GM23248 (cell line): Measurements from ENCODE around the gene KIAA1671. TPM values are rescaled to one million over a fixed set of nuclear protein-coding genes. Genes with fewer than 3 reads are reported as not detected.

ENCODE experiments used
- DNase-seq: peaks from one replicate; pipeline ENCODE4 v3.0.0-alpha.2; 2015
- H2AFZ ChIP-seq: fragments of 200-600 bp; sonication (generic); 2 replicates; pipeline ENCODE4 v1.6.1; 2016; ENCODE audit warnings: antibody characterized with exemption
- H3F3A ChIP-seq: fragments of 200-600 bp; sonication (generic); 2 replicates; pipeline ENCODE4 v1.6.1; 2016; ENCODE audit warnings: mild to moderate bottlenecking, antibody characterized with exemption, mixed run types; ENCODE audit not compliant: insufficient read depth
- H3K27ac ChIP-seq: fragments of 200-600 bp; sonication (generic); 2 replicates; pipeline ENCODE4 v1.5.1; 2016; ENCODE audit warnings: mild to moderate bottlenecking
- H3K27me3 ChIP-seq: fragments of 200-600 bp; sonication (generic); replicated peaks from 2 replicates; pipeline ENCODE4 v1.6.1; 2016; ENCODE audit warnings: mild to moderate bottlenecking; ENCODE audit not compliant: insufficient read depth
- H3K36me3 ChIP-seq: fragments of 200-600 bp; sonication (generic); 2 replicates; pipeline ENCODE4 v1.6.1; 2016; ENCODE audit warnings: low read depth, mild to moderate bottlenecking
- H3K4me1 ChIP-seq: fragments of 200-600 bp; sonication (generic); 2 replicates; pipeline ENCODE4 v1.6.1; 2016; ENCODE audit warnings: mild to moderate bottlenecking; ENCODE audit not compliant: insufficient read depth
- H3K4me2 ChIP-seq: fragments of 200-600 bp; sonication (generic); one replicate; pipeline ENCODE4 v1.6.1; 2016; ENCODE audit warnings: mild to moderate bottlenecking; ENCODE audit not compliant: unreplicated experiment
- H3K4me3 ChIP-seq: fragments of 200-600 bp; sonication (generic); 2 replicates; pipeline ENCODE4 v1.5.1; 2016; ENCODE audit warnings: mild to moderate bottlenecking
- H3K79me2 ChIP-seq: fragments of 200-600 bp; sonication (generic); 2 replicates; pipeline ENCODE4 v1.6.1; 2016; ENCODE audit warnings: mild to moderate bottlenecking; ENCODE audit not compliant: insufficient read depth
- H3K9ac ChIP-seq: fragments of 200-600 bp; sonication (generic); 2 replicates; pipeline ENCODE4 v1.6.1; 2016; ENCODE audit warnings: mild to moderate bottlenecking
- H3K9me2 ChIP-seq: fragments of 200-600 bp; sonication (generic); 2 replicates; pipeline ENCODE4 v1.6.1; 2016; ENCODE audit warnings: mixed run types, mild to moderate bottlenecking, moderate library complexity; ENCODE audit not compliant: insufficient read depth
- H3K9me3 ChIP-seq: fragments of 200-600 bp; sonication (generic); one replicate; pipeline ENCODE4 v1.6.1; 2017; ENCODE audit warnings: low read depth
- H4K20me1 ChIP-seq: fragments of 200-600 bp; sonication (generic); 2 replicates; pipeline ENCODE4 v1.6.0; 2016; ENCODE audit not compliant: insufficient read depth
- EZH2 ChIP-seq: fragments of 200-600 bp; sonication (generic); IDR thresholded peaks from 2 replicates; pipeline ENCODE4 v1.6.1; 2018; ENCODE audit warnings: antibody characterized with exemption, mild to moderate bottlenecking; ENCODE audit not compliant: insufficient read depth, poor library complexity, severe bottlenecking
- EZH2phosphoT487 ChIP-seq: fragments of 200-600 bp; sonication (generic); IDR thresholded peaks from 2 replicates; pipeline ENCODE4 v1.6.1; 2018; ENCODE audit warnings: antibody characterized with exemption, moderate library complexity, mild to moderate bottlenecking, low read depth; ENCODE audit not compliant: insufficient read depth
- WGBS, 2 experiments: methylation state at CpG; one replicate each; pipeline ENCODE4 v1.1.6; 2015 to 2017; ENCODE audit warnings: low lambda C conversion rate in 2 of 2, low coverage in 1 of 2; ENCODE audit errors: missing lambda C conversion rate in 2 of 2; 5-methylcytosine and 5-hydroxymethylcytosine counted together
- in situ Hi-C: fragments of 300-500 bp; cut with MboI; formaldehyde crosslinking; loops from 2 replicates; pipeline ENCODE4 v1.15.0; 2020
- polyA plus RNA-seq: library from polyadenylated mRNA; unstranded; fragments of >200 nt; fragmentation: Nextera tagmentation; extraction: Ambion mirVana; gene quantifications from 2 replicates; pipeline ENCODE4 v1.2.1, GENCODE V29; 2016
- total RNA-seq: library from RNA; depleted of rRNA; stranded (reverse); fragments of >200 nt; shearing (Covaris generic); gene quantifications from 2 replicates; pipeline ENCODE4 v1.2.3, GENCODE V29; 2014

KIAA1671 gene
- total and polyA plus RNA-seq, 2 experiments from 2014 or later: 0.25 to 0.76 TPM

DNA sequence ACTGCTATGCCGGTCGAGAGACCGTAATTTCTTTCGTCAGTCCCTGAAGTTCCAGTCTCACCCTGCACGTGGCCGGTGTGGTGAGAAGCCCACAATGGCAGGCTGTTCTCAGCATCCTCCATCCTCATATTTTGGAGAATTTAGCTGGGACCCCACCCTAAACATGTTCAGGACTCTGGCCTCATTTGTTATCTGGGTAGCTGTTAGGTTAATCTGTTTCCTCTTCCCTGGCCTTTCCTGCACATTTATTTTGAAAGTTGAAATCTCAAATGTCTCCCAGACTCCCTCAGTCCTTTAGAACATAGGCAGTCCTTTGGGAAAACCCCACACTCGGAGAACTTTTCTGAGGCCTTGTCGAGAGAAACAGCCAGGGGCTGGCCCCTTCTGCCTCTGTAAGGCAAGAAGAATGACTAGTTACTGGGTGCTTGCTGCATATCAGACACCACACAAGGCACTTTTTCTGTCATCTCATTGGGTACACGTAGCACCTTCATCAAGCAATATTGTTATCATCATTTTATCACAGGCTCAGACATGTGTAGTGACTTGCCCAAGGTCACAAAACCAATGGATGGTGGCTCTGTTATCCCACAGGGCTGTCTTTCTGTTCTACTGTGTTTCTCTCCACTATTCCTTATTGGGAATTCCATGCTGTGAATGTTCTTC is 137.8 kb downstream of the KIAA1671 start:
- no peaks in the 10 kb centered on the region for H3K79me2 ChIP-seq
- no peaks in the 10 kb centered on the region for H3K36me3 ChIP-seq
- H3K27me3 ChIP-seq: peaks cover 8% of the 10 kb centered on the region; the same call in 1 of the 2 replicates
- in situ Hi-C loops: no loop called here
- H3K9ac ChIP-seq: no peak overlapping the region
- H3K4me2 ChIP-seq: no peak overlapping the region
- no peaks in the 10 kb centered on the region for H3K4me1 ChIP-seq
- no peak overlapping the region for H2AFZ ChIP-seq
- H3K9me2 ChIP-seq: no peaks in the 10 kb centered on the region
- TF ChIP-seq EZH2 (no peak), EZH2phosphoT487 (no peak)
- no peaks in the 10 kb centered on the region for H3K9me3 ChIP-seq
- no peak overlapping the region for H3K4me3 ChIP-seq
- DNase-seq: no peak
- H3K27ac ChIP-seq: no peak overlapping the region
- WGBS, 2 experiments: 61 to 70% methylated on average over 9 of the region's 9 CpGs
- no peaks in the 10 kb centered on the region for H4K20me1 ChIP-seq
- H3F3A ChIP-seq: no peaks in the 10 kb centered on the region

DNA sequence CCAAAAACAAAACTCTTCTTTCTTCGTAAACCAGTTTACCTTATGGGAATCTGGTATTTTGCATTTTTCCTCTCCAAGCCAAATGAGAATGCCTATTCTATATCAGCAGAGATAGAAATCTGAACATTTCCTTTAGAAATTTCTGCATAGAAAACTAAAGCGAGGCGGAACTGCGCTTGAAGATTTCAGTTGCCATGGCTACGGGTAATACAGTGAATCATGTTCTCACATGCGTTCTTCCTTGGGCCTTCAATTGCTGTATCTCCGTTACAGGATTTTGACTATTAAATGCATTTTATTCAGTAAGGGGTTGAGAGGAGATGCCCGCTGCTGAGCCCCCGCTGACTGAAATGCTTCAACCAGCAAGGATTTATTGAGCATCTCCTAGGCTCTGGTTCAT is 138.9 kb downstream of the KIAA1671 start:
- WGBS, 2 experiments: 27 to 30% methylated on average over 9 of the region's 9 CpGs
- H3K4me2 ChIP-seq: no peak overlapping the region
- H2AFZ ChIP-seq: no peak overlapping the region
- no peaks in the 10 kb centered on the region for H3F3A ChIP-seq
- TF ChIP-seq EZH2 (no peak), EZH2phosphoT487 (no peak)
- in situ Hi-C loops: no loop called here
- no peaks in the 10 kb centered on the region for H3K4me1 ChIP-seq
- peak; percentile 67 for DNase-seq
- no peak overlapping the region for H3K27ac ChIP-seq
- H3K9me3 ChIP-seq: no peaks in the 10 kb centered on the region
- H3K9ac ChIP-seq: no peak overlapping the region
- H4K20me1 ChIP-seq: no peaks in the 10 kb centered on the region
- peaks cover 8% of the 10 kb centered on the region; the same call in 1 of the 2 replicates for H3K27me3 ChIP-seq
- H3K36me3 ChIP-seq: no peaks in the 10 kb centered on the region
- H3K4me3 ChIP-seq: no peak overlapping the region
- H3K9me2 ChIP-seq: no peaks in the 10 kb centered on the region
- no peaks in the 10 kb centered on the region for H3K79me2 ChIP-seq

DNA sequence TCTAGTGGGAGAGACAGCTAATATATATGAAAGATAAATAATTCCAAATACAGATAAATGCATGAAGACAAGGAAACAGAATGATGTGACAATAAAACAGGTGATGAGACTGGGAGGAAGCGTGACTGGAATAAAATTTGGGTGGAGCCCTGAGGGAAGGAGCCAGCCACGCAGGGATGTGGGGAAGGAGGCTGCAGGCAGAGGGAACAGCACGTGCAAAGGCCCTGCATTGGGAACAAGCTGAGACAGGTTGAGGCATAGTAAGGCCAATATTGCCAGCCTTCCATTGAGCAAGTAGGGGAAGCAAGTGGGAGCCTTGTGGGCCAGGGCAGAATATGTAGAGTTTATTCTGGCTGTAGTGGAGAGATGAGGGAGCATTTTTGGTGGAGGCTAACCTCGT is 139.6 kb downstream of the KIAA1671 start:
- no peak for DNase-seq
- H2AFZ ChIP-seq: no peak overlapping the region
- H3K4me2 ChIP-seq: no peak overlapping the region
- in situ Hi-C loops: no loop called here
- no peak for TF ChIP-seq EZH2phosphoT487
- no peaks in the 10 kb centered on the region for H3K79me2 ChIP-seq
- no peaks in the 10 kb centered on the region for H3F3A ChIP-seq
- peaks cover 8% of the 10 kb centered on the region; the same call in 1 of the 2 replicates for H3K27me3 ChIP-seq
- H3K4me3 ChIP-seq: no peak overlapping the region
- no peaks in the 10 kb centered on the region for H3K36me3 ChIP-seq
- H3K4me1 ChIP-seq: no peaks in the 10 kb centered on the region
- whole genome bisulfite sequencing, 2 experiments: 26 to 30% methylated on average over 4 of the region's 4 CpGs
- no peaks in the 10 kb centered on the region for H4K20me1 ChIP-seq
- no peak overlapping the region for H3K27ac ChIP-seq
- no peak overlapping the region for H3K9ac ChIP-seq
- no peaks in the 10 kb centered on the region for H3K9me2 ChIP-seq
- H3K9me3 ChIP-seq: no peaks in the 10 kb centered on the region

DNA sequence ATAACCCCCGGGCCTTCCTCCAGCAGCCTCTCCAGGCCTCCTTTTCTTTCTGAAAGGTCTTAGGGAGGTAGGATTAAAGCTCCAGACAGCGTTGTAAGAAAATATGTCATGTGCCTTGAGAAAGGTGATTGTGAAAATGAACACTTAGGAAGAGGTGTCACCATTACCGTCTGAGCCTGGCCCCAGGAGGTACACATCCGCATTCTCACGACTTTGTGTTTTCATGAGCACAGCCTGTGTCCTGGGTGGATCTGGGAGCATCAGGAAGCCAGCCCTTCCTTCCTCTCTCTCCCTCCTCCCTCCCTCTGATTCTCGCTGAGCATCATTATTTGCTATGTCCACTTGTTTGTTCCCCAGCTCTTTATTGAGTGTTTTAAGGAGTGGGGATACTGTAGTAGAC is 142.1 kb downstream of the KIAA1671 start:
- WGBS, 2 experiments: 40 to 55% methylated on average over 6 of the region's 6 CpGs
- H3K27me3 ChIP-seq: peaks cover 8% of the 10 kb centered on the region; the same call in 1 of the 2 replicates
- no peak overlapping the region for H3K9ac ChIP-seq
- no peak overlapping the region for H3K4me2 ChIP-seq
- no peak overlapping the region for H3K27ac ChIP-seq
- TF ChIP-seq EZH2phosphoT487 (no peak), EZH2 (no peak)
- no peaks in the 10 kb centered on the region for H3K79me2 ChIP-seq
- H3K4me3 ChIP-seq: no peak overlapping the region
- in situ Hi-C loops: no loop called here
- no peaks in the 10 kb centered on the region for H3K9me2 ChIP-seq
- no peaks in the 10 kb centered on the region for H3K9me3 ChIP-seq
- H2AFZ ChIP-seq: no peak overlapping the region
- no peaks in the 10 kb centered on the region for H4K20me1 ChIP-seq
- H3F3A ChIP-seq: no peaks in the 10 kb centered on the region
- no peaks in the 10 kb centered on the region for H3K36me3 ChIP-seq
- no peak for DNase-seq
- no peaks in the 10 kb centered on the region for H3K4me1 ChIP-seq
